Activated CD8-positive, alpha-beta T cell treated with anti-CD3 and anti-CD28 coated beads, Interleukin-2, amount 10 ng/mL, durations not matched to agents 7 days and 5 days (primary cell): Measurements from ENCODE around the gene PINK1. TPM values are rescaled to one million over a fixed set of nuclear protein-coding genes. Genes with fewer than 3 reads are reported as not detected.

Experiments used
- ATAC-seq: fragments of 150-1000 bp; cut with Tn5 transposase; one replicate; pipeline ENCODE4 v1.10.0; 2021; ENCODE audit warnings: moderate library complexity
- CTCF ChIA-PET: fragments of 350-600 bp; sonication (Branson Sonifier 250); formaldehyde crosslinking; loops from one replicate; lab custom pipeline; 2021; ENCODE audit warnings: antibody characterized with exemption; lab: Charles Lee
- POLR2A ChIA-PET: fragments of 350-600 bp; sonication (Branson Sonifier 250); formaldehyde crosslinking; loops from one replicate; lab custom pipeline; 2021; ENCODE audit warnings: antibody characterized with exemption; lab: Charles Lee
- DNase-seq: peaks from one replicate; pipeline ENCODE4 v3.0.0-alpha.2; 2020
- H3K27ac Mint-ChIP-seq: one replicate; pipeline ENCODE4 v1.8.0; 2021; ENCODE audit warnings: mild to moderate bottlenecking, mixed read lengths
- H3K27me3 Mint-ChIP-seq: one replicate; pipeline ENCODE4 v1.8.0; 2021; ENCODE audit warnings: low read depth, mixed read lengths
- H3K36me3 Mint-ChIP-seq: one replicate; pipeline ENCODE4 v1.8.0; 2021; ENCODE audit warnings: low read depth, mixed read lengths
- H3K4me1 Mint-ChIP-seq: one replicate; pipeline ENCODE4 v1.8.0; 2021; ENCODE audit warnings: low read depth, mixed read lengths
- H3K4me3 Mint-ChIP-seq: one replicate; pipeline ENCODE4 v1.8.0; 2021; ENCODE audit warnings: mild to moderate bottlenecking, mixed read lengths
- H3K9me3 Mint-ChIP-seq: one replicate; pipeline ENCODE4 v1.8.0; 2022; ENCODE audit warnings: mixed read lengths; ENCODE audit not compliant: insufficient read depth
- total RNA-seq, 2 experiments: library from RNA; stranded (reverse); gene quantifications; one replicate each; pipeline ENCODE4 v1.2.3, GENCODE V29; 2021

The PINK1 gene
- 1 to 10 TPM; 3.3 to 3.6 TPM for total RNA-seq

GRCh38 chr1:20633190-20634064 is at the start of gene PINK1:
Gene PINK1, plus strand, starts transcription at chr1:20633458. Its CDS starts 91 bp downstream, at chr1:20633549.
- peak; percentile 85 for DNase-seq
- CTCF ChIA-PET: interaction anchor here (0.6 to 4.7 kb wide), 38 partner anchors 9 to 751 kb away, joined by 3 to 58 read pairs (median 4); partner anchors contain the start of genes CDA, DDOST, MUL1 and OTUD3
- Mint-ChIP-seq H3K27ac (peak within 1 kb of the TSS; percentile 34), H3K36me3 (no peaks in the 10 kb centered on the region), H3K4me3 (peak within 1 kb of the TSS; percentile 80), H3K4me1 (peaks cover 10% of the 10 kb centered on the region), H3K27me3 (peaks cover 2% of the 10 kb centered on the region), H3K9me3 (no peaks in the 10 kb centered on the region)
- peak; percentile 91 for ATAC-seq
- POLR2A ChIA-PET: interaction anchor here (0.6 to 2.3 kb wide), 6 partner anchors 10 to 1391 kb away, joined by 3 to 6 read pairs (median 4); partner anchors contain the start of gene HP1BP3

- Mint-ChIP-seq H3K27ac (no peak overlapping the region), H3K4me3 (no peak overlapping the region), H3K4me1 (peaks cover 13% of the 10 kb centered on the region), H3K9me3 (no peaks in the 10 kb centered on the region), H3K36me3 (no peaks in the 10 kb centered on the region), H3K27me3 (peaks cover 28% of the 10 kb centered on the region)
- ChIA-PET CTCF (interaction anchor here (2.0 kb wide), 1 partner anchor 10 kb away, joined by 6 read pairs; no protein-coding TSS in a partner anchor), POLR2A (interaction anchor here (0.6 kb wide), 1 partner anchor 111 kb away, joined by 4 read pairs; no protein-coding TSS in a partner anchor)
- ATAC-seq: no peak
- no peak for DNase-seq
Measured at GRCh38 chr1:20584890-20585289, 48.4 kb upstream of the PINK1 start.

GRCh38 chr1:20586953-20587660 is 46.2 kb upstream of the PINK1 start:
- ChIA-PET POLR2A (no interaction called here), CTCF (interaction anchor here (0.8 kb wide), 1 partner anchor 12 kb away, joined by 3 read pairs; no protein-coding TSS in a partner anchor)
- peaks cover 40% of the 10 kb centered on the region for H3K27me3 Mint-ChIP-seq
- no peak overlapping the region for H3K4me3 Mint-ChIP-seq
- peaks cover 13% of the 10 kb centered on the region for H3K4me1 Mint-ChIP-seq
- ATAC-seq (no peak), DNase-seq (no peak)
- H3K27ac Mint-ChIP-seq: no peak overlapping the region
- H3K9me3 Mint-ChIP-seq: no peaks in the 10 kb centered on the region
- no peaks in the 10 kb centered on the region for H3K36me3 Mint-ChIP-seq

- H3K27me3 Mint-ChIP-seq: peaks cover 46% of the 10 kb centered on the region
- peaks cover 13% of the 10 kb centered on the region for H3K4me1 Mint-ChIP-seq
- no peaks in the 10 kb centered on the region for H3K36me3 Mint-ChIP-seq
- no peaks in the 10 kb centered on the region for H3K9me3 Mint-ChIP-seq
- H3K4me3 Mint-ChIP-seq: no peak overlapping the region
- ATAC-seq (no peak), DNase-seq (no peak)
- ChIA-PET CTCF (interaction anchor here (0.8 to 1.2 kb wide), 3 partner anchors 12 to 73 kb away, joined by 3 to 7 read pairs (median 3); partner anchors contain the start of gene DDOST), POLR2A (interaction anchor here (1.1 kb wide), 1 partner anchor 199 kb away, joined by 3 read pairs; the partner anchor contains the start of gene HP1BP3)
- no peak overlapping the region for H3K27ac Mint-ChIP-seq
Measured at GRCh38 chr1:20587661-20588053, 45.6 kb upstream of the PINK1 start.

GRCh38 chr1:20588634-20589225 is 44.5 kb upstream of the PINK1 start, which contains the start of gene CDA:
Gene CDA, plus strand, starts transcription at chr1:20589097. Its CDS starts 33 bp downstream, at chr1:20589130.
- Mint-ChIP-seq H3K27ac (no peak within 1 kb of the TSS), H3K36me3 (no peaks in the 10 kb centered on the region), H3K4me1 (peaks cover 13% of the 10 kb centered on the region), H3K27me3 (peaks cover 47% of the 10 kb centered on the region), H3K9me3 (no peaks in the 10 kb centered on the region), H3K4me3 (no peak within 1 kb of the TSS)
- no peak for DNase-seq
- CTCF ChIA-PET: interaction anchor here (1.0 to 1.2 kb wide), 3 partner anchors 14 to 72 kb away, joined by 3 to 7 read pairs (median 3); partner anchors contain the start of gene DDOST
- peak; percentile 30 for ATAC-seq
- POLR2A ChIA-PET: interaction anchor here (1.1 kb wide), 1 partner anchor 198 kb away, joined by 3 read pairs; the partner anchor contains the start of gene HP1BP3

- no peaks in the 10 kb centered on the region for H3K9me3 Mint-ChIP-seq
- H3K27ac Mint-ChIP-seq: no peak overlapping the region
- POLR2A ChIA-PET: interaction anchor here (0.6 kb wide), 1 partner anchor 181 kb away, joined by 3 read pairs; no protein-coding TSS in a partner anchor
- no peak overlapping the region for H3K4me3 Mint-ChIP-seq
- ATAC-seq: no peak
- DNase-seq: no peak
- no peaks in the 10 kb centered on the region for H3K36me3 Mint-ChIP-seq
- CTCF ChIA-PET: interaction anchor here (1.0 kb wide), 1 partner anchor 44 kb away, joined by 3 read pairs; no protein-coding TSS in a partner anchor
- peaks cover 44% of the 10 kb centered on the region for H3K27me3 Mint-ChIP-seq
- H3K4me1 Mint-ChIP-seq: peaks cover 13% of the 10 kb centered on the region
Measured at GRCh38 chr1:20589331-20590278, 43.7 kb upstream of the PINK1 start.

- no peak for ATAC-seq
- ChIA-PET CTCF (no interaction called here), POLR2A (interaction anchor here (0.6 kb wide), 1 partner anchor 180 kb away, joined by 3 read pairs; no protein-coding TSS in a partner anchor)
- peaks cover 13% of the 10 kb centered on the region for H3K4me1 Mint-ChIP-seq
- DNase-seq: no peak
- H3K9me3 Mint-ChIP-seq: no peaks in the 10 kb centered on the region
- H3K27ac Mint-ChIP-seq: no peak overlapping the region
- no peak overlapping the region for H3K4me3 Mint-ChIP-seq
- no peaks in the 10 kb centered on the region for H3K36me3 Mint-ChIP-seq
- H3K27me3 Mint-ChIP-seq: peaks cover 41% of the 10 kb centered on the region
Measured at GRCh38 chr1:20590306-20590777, 42.9 kb upstream of the PINK1 start.

- H3K36me3 Mint-ChIP-seq: no peaks in the 10 kb centered on the region
- H3K27ac Mint-ChIP-seq: no peak overlapping the region
- ChIA-PET CTCF (interaction anchor here (0.9 to 1.1 kb wide), 2 partner anchors 40 kb away, joined by 3 to 4 read pairs; no protein-coding TSS in a partner anchor), POLR2A (no interaction called here)
- H3K9me3 Mint-ChIP-seq: no peaks in the 10 kb centered on the region
- peaks cover 10% of the 10 kb centered on the region for H3K4me1 Mint-ChIP-seq
- H3K27me3 Mint-ChIP-seq: peaks cover 32% of the 10 kb centered on the region
- ATAC-seq: no peak
- no peak for DNase-seq
- no peak overlapping the region for H3K4me3 Mint-ChIP-seq
Measured at GRCh38 chr1:20593756-20594155, 39.5 kb upstream of the PINK1 start.

GRCh38 chr1:20594746-20595145 is 38.5 kb upstream of the PINK1 start:
- H3K4me3 Mint-ChIP-seq: no peak overlapping the region
- ATAC-seq (no peak), DNase-seq (no peak)
- peaks cover 25% of the 10 kb centered on the region for H3K27me3 Mint-ChIP-seq
- ChIA-PET POLR2A (no interaction called here), CTCF (interaction anchor here (1.1 kb wide), 1 partner anchor 39 kb away, joined by 4 read pairs; no protein-coding TSS in a partner anchor)
- H3K27ac Mint-ChIP-seq: no peak overlapping the region
- H3K36me3 Mint-ChIP-seq: no peaks in the 10 kb centered on the region
- H3K9me3 Mint-ChIP-seq: no peaks in the 10 kb centered on the region
- H3K4me1 Mint-ChIP-seq: peaks cover under 1% of the 10 kb centered on the region

GRCh38 chr1:20596106-20596505 is 37.2 kb upstream of the PINK1 start:
- DNase-seq (no peak), ATAC-seq (no peak)
- no peak overlapping the region for H3K4me3 Mint-ChIP-seq
- ChIA-PET POLR2A (no interaction called here), CTCF (no interaction called here)
- no peaks in the 10 kb centered on the region for H3K4me1 Mint-ChIP-seq
- H3K27ac Mint-ChIP-seq: no peak overlapping the region
- no peaks in the 10 kb centered on the region for H3K9me3 Mint-ChIP-seq
- no peaks in the 10 kb centered on the region for H3K36me3 Mint-ChIP-seq
- H3K27me3 Mint-ChIP-seq: peaks cover 19% of the 10 kb centered on the region
